SK-N-SH treated with all-trans-retinoic acid at 6 μM for 48 hours (cell line): ENCODE data around the gene PTPRN2.

Experiments
- ATAC-seq: fragments of 200-7000 bp; cut with Tn5 transposase; 3 replicates; pipeline ENCODE4 v1.9.1; 2020; ENCODE audit warnings: mild to moderate bottlenecking, moderate library complexity
- ARNTL ChIP-seq: fragments of 450-650 bp; formaldehyde crosslinking; IDR thresholded peaks from 2 replicates; pipeline ENCODE4 v1.5.0; 2020; ENCODE audit warnings: low read depth, mild to moderate bottlenecking, moderate library complexity, borderline replicate concordance
- CSDC2 ChIP-seq: fragments of 250-450 bp; sonication (Bioruptor Pico); IDR thresholded peaks from 2 replicates; pipeline ENCODE4 v1.5.0; 2020; ENCODE audit warnings: mild to moderate bottlenecking, moderate library complexity
- CSRNP3 ChIP-seq: fragments of 250-450 bp; sonication (Bioruptor Pico); IDR thresholded peaks from 2 replicates; pipeline ENCODE4 v1.5.1; 2021; ENCODE audit warnings: mild to moderate bottlenecking, moderate library complexity
- ESRRG ChIP-seq: fragments of 250-450 bp; sonication (Bioruptor Pico); IDR thresholded peaks from 2 replicates; pipeline ENCODE4 v1.6.1; 2021; ENCODE audit warnings: mild to moderate bottlenecking
- ISL1 ChIP-seq: fragments of 250-450 bp; sonication (Bioruptor Pico); IDR thresholded peaks from 2 replicates; pipeline ENCODE4 v2.1.2; 2022; ENCODE audit warnings: mild to moderate bottlenecking, moderate library complexity
- OSR1 ChIP-seq: fragments of 250-450 bp; sonication (Bioruptor Pico); IDR thresholded peaks from 2 replicates; pipeline ENCODE4 v1.8.0; 2022; ENCODE audit warnings: moderate library complexity, mild to moderate bottlenecking, inconsistent platforms
- POU6F1 ChIP-seq: fragments of 250-450 bp; sonication (Bioruptor Pico); IDR thresholded peaks from 2 replicates; pipeline ENCODE4 v1.8.0; 2021; ENCODE audit warnings: low read depth, mild to moderate bottlenecking, moderate library complexity, borderline replicate concordance
- PPARA ChIP-seq: fragments of 250-450 bp; sonication (Bioruptor Pico); IDR thresholded peaks from 2 replicates; pipeline ENCODE4 v1.5.0; 2020; ENCODE audit warnings: mild to moderate bottlenecking, borderline replicate concordance
- RARB ChIP-seq: fragments of 250-450 bp; sonication (Bioruptor Pico); IDR thresholded peaks from 2 replicates; pipeline ENCODE4 v1.8.0; 2021; ENCODE audit warnings: mild to moderate bottlenecking, moderate library complexity
- SNAI2 ChIP-seq: fragments of 250-450 bp; sonication (Bioruptor Pico); IDR thresholded peaks from 2 replicates; pipeline ENCODE4 v1.5.0; 2020; ENCODE audit warnings: mild to moderate bottlenecking, moderate library complexity
- TCF4 ChIP-seq: fragments of 250-450 bp; sonication (Bioruptor Pico); IDR thresholded peaks from 2 replicates; pipeline ENCODE4 v1.8.0; 2021; ENCODE audit warnings: mild to moderate bottlenecking, moderate library complexity, borderline replicate concordance
- TSHZ2 ChIP-seq: fragments of 250-450 bp; sonication (Bioruptor Pico); IDR thresholded peaks from 2 replicates; pipeline ENCODE4 v1.5.0; 2020; ENCODE audit warnings: mild to moderate bottlenecking, moderate library complexity
- ZC3H10 ChIP-seq: fragments of 250-450 bp; sonication (Bioruptor Pico); IDR thresholded peaks from 2 replicates; pipeline ENCODE4 v1.5.1; 2021; ENCODE audit warnings: mild to moderate bottlenecking, moderate library complexity
- ZFP3 ChIP-seq: fragments of 250-450 bp; sonication (Bioruptor Pico); IDR thresholded peaks from 2 replicates; pipeline ENCODE4 v1.5.0; 2020; ENCODE audit warnings: mild to moderate bottlenecking, moderate library complexity
- ZFP30 ChIP-seq: fragments of 450-650 bp; formaldehyde crosslinking; IDR thresholded peaks from 2 replicates; pipeline ENCODE4 v1.5.0; 2022; ENCODE audit warnings: mild to moderate bottlenecking, moderate library complexity
- ZNF565 ChIP-seq: fragments of 450-650 bp; formaldehyde crosslinking; conservative IDR thresholded peaks from 2 replicates; pipeline ENCODE4 v1.5.0; 2020; ENCODE audit warnings: low read depth, mild to moderate bottlenecking, moderate library complexity
- ZNF70 ChIP-seq: fragments of 450-650 bp; formaldehyde crosslinking; IDR thresholded peaks from 2 replicates; pipeline ENCODE4 v1.5.0; 2020; ENCODE audit warnings: mild to moderate bottlenecking, moderate library complexity
- ZNF8 ChIP-seq: fragments of 450-650 bp; formaldehyde crosslinking; IDR thresholded peaks from 2 replicates; pipeline ENCODE4 v1.5.0; 2020; ENCODE audit warnings: mild to moderate bottlenecking, moderate library complexity

PTPRN2 gene

GRCh38 chr7:157516311-157516710, 1071.3 kb downstream of the PTPRN2 start (continued):
- no peak for TF ChIP-seq TCF4
- TF ChIP-seq POU6F1 (CRISPR knock-in tag), result no peak
- TF ChIP-seq ZFP3 (CRISPR knock-in tag), result no peak
- TF ChIP-seq SNAI2, result no peak
- no peak for TF ChIP-seq CSDC2 (CRISPR knock-in tag)
- no peak for TF ChIP-seq ZNF8 (CRISPR knock-in tag)
- no peak for TF ChIP-seq RARB (CRISPR knock-in tag)

- no peak for ATAC-seq
- TF ChIP-seq CSRNP3 (CRISPR knock-in tag) (no peak), ISL1 (CRISPR knock-in tag) (no peak), POU6F1 (CRISPR knock-in tag) (no peak), TCF4 (no peak), PPARA (CRISPR knock-in tag) (no peak), CSDC2 (CRISPR knock-in tag) (no peak), ZFP30 (CRISPR knock-in tag) (no peak), TSHZ2 (CRISPR knock-in tag) (no peak), ARNTL (CRISPR knock-in tag) (no peak), OSR1 (CRISPR knock-in tag) (no peak), SNAI2 (no peak), ZNF8 (CRISPR knock-in tag) (no peak), ZNF565 (CRISPR knock-in tag) (no peak), RARB (CRISPR knock-in tag) (no peak), ZFP3 (CRISPR knock-in tag) (no peak)
Measured at GRCh38 chr7:157515342-157516041, 1072.1 kb downstream of the PTPRN2 start.

- no peak for TF ChIP-seq POU6F1 (CRISPR knock-in tag)
- no peak for TF ChIP-seq ZNF565 (CRISPR knock-in tag)
- no peak for TF ChIP-seq ZC3H10 (CRISPR knock-in tag)
- no peak for TF ChIP-seq OSR1 (CRISPR knock-in tag)
- TF ChIP-seq ESRRG, result no peak
- TF ChIP-seq CSRNP3 (CRISPR knock-in tag), result no peak
- no peak for TF ChIP-seq ZFP30 (CRISPR knock-in tag)
- TF ChIP-seq ZNF70 (CRISPR knock-in tag), result no peak
- TF ChIP-seq PPARA (CRISPR knock-in tag), result no peak
- no peak for TF ChIP-seq ZNF8 (CRISPR knock-in tag)
- TF ChIP-seq, all 23 proteins: peak for 0
Measured at GRCh38 chr7:157514746-157515145, 1072.9 kb downstream of the PTPRN2 start.

More at GRCh38 chr7:157514746-157515145, 1072.9 kb downstream of the PTPRN2 start:
- ATAC-seq, result no peak
